H9 (cell line): ENCODE results near the gene SLC25A20. TPM values are rescaled to one million over a fixed set of nuclear protein-coding genes. Genes with fewer than 3 reads are reported as not detected.

Source experiments
- DNase-seq: peaks from one replicate; pipeline ENCODE4 v3.0.0-alpha.2; 2017
- H2AFZ ChIP-seq: one replicate; pipeline ENCODE4 v1.6.1; 2013; ENCODE audit warnings: mild to moderate bottlenecking, low read length, control low read depth, moderate library complexity
- H2AK5ac ChIP-seq: 2 replicates; pipeline ENCODE4 v1.6.1; 2013; ENCODE audit warnings: low read length, control low read depth, mixed read lengths; ENCODE audit not compliant: insufficient read length
- H2BK120ac ChIP-seq: one replicate; pipeline ENCODE4 v1.6.1; 2013; ENCODE audit warnings: low read depth, mild to moderate bottlenecking, low read length, control low read depth, inconsistent platforms; ENCODE audit not compliant: poor library complexity, severe bottlenecking
- H2BK12ac ChIP-seq: 2 replicates; pipeline ENCODE4 v1.6.1; 2013; ENCODE audit warnings: low read length, control low read depth, mixed read lengths, low read depth; ENCODE audit not compliant: insufficient read length
- H2BK15ac ChIP-seq: 2 replicates; pipeline ENCODE4 v1.6.1; 2013; ENCODE audit warnings: low read depth, low read length, control low read depth
- H2BK20ac ChIP-seq: one replicate; pipeline ENCODE4 v1.6.1; 2013; ENCODE audit warnings: low read depth, mild to moderate bottlenecking, low read length, control low read depth, inconsistent platforms; ENCODE audit not compliant: poor library complexity, severe bottlenecking
- H2BK5ac ChIP-seq: 2 replicates; pipeline ENCODE4 v1.6.1; 2013; ENCODE audit warnings: low read length, control low read depth, mixed read lengths; ENCODE audit not compliant: insufficient read length
- H3K14ac ChIP-seq: 2 replicates; pipeline ENCODE4 v1.6.1; 2013; ENCODE audit warnings: low read length, control low read depth; ENCODE audit not compliant: insufficient read depth
- H3K18ac ChIP-seq: 2 replicates; pipeline ENCODE4 v1.6.1; 2013; ENCODE audit warnings: low read depth, mild to moderate bottlenecking, mixed read lengths, low read length, control low read depth; ENCODE audit not compliant: insufficient read length
- H3K23ac ChIP-seq: 2 replicates; pipeline ENCODE4 v1.6.1; 2013; ENCODE audit warnings: low read length, control low read depth, mixed read lengths, low read depth; ENCODE audit not compliant: insufficient read length
- H3K23me2 ChIP-seq: 2 replicates; pipeline ENCODE4 v1.6.1; 2013; ENCODE audit warnings: low read depth, mild to moderate bottlenecking, mixed read lengths, low read length, control low read depth; ENCODE audit not compliant: insufficient read length, poor library complexity, severe bottlenecking
- H3K27ac ChIP-seq: 2 replicates; pipeline ENCODE4 v1.5.1; 2013; ENCODE audit warnings: low read length, control low read depth, mixed read lengths, low read depth; ENCODE audit not compliant: insufficient read length
- H3K27me3 ChIP-seq: 2 replicates; pipeline ENCODE4 v1.6.1; 2013; ENCODE audit warnings: low read length, control low read depth, inconsistent platforms; ENCODE audit not compliant: insufficient read depth
- H3K4ac ChIP-seq: 2 replicates; pipeline ENCODE4 v1.6.1; 2013; ENCODE audit warnings: low read depth, mild to moderate bottlenecking, control low read depth, inconsistent platforms, low read length, moderate library complexity
- H3K4me1 ChIP-seq: 2 replicates; pipeline ENCODE4 v1.6.1; 2013; ENCODE audit warnings: low read length, control low read depth, inconsistent platforms; ENCODE audit not compliant: insufficient read depth
- H3K4me2 ChIP-seq: 2 replicates; pipeline ENCODE4 v1.6.1; 2013; ENCODE audit warnings: low read length, control low read depth, mixed read lengths; ENCODE audit not compliant: insufficient read length, insufficient read depth
- H3K56ac ChIP-seq: 2 replicates; pipeline ENCODE4 v1.6.1; 2013; ENCODE audit warnings: low read depth, mild to moderate bottlenecking, mixed read lengths, low read length, control low read depth; ENCODE audit not compliant: insufficient read length
- H3K79me1 ChIP-seq: 2 replicates; pipeline ENCODE4 v1.6.1; 2013; ENCODE audit warnings: low read depth, mild to moderate bottlenecking, moderate library complexity, low read length, control low read depth, inconsistent platforms; ENCODE audit not compliant: insufficient read depth, poor library complexity, severe bottlenecking
- H3K79me2 ChIP-seq: 2 replicates; pipeline ENCODE4 v1.6.1; 2013; ENCODE audit warnings: low read length, control low read depth, inconsistent platforms; ENCODE audit not compliant: insufficient read depth
- H3K9ac ChIP-seq: 2 replicates; pipeline ENCODE4 v1.6.1; 2013; ENCODE audit warnings: low read length, control low read depth, mixed read lengths; ENCODE audit not compliant: insufficient read length; ENCODE audit errors: extremely low read depth
- H3K9me3 ChIP-seq: one replicate; pipeline ENCODE4 v1.6.1; 2013; ENCODE audit warnings: low read depth, low read length, inconsistent platforms; ENCODE audit not compliant: control insufficient read depth
- H3T11ph ChIP-seq: one replicate; pipeline ENCODE4 v1.6.1; 2013; ENCODE audit warnings: mild to moderate bottlenecking, low read length, control low read depth, inconsistent platforms
- H4K20me1 ChIP-seq: one replicate; pipeline ENCODE4 v1.6.1; 2013; ENCODE audit not compliant: control insufficient read depth, insufficient read length, insufficient read depth
- H4K5ac ChIP-seq: 2 replicates; pipeline ENCODE4 v1.6.1; 2013; ENCODE audit warnings: low read depth, mild to moderate bottlenecking, mixed read lengths, low read length, control low read depth; ENCODE audit not compliant: insufficient read length
- H4K8ac ChIP-seq: replicated peaks from 2 replicates; pipeline ENCODE4 v1.6.1; 2013; ENCODE audit warnings: low read length, control low read depth, mixed read lengths, low read depth; ENCODE audit not compliant: insufficient read length
- H4K91ac ChIP-seq: 2 replicates; pipeline ENCODE4 v1.6.1; 2013; ENCODE audit warnings: low read depth, mild to moderate bottlenecking, moderate library complexity, mixed read lengths, low read length, control low read depth; ENCODE audit not compliant: insufficient read length
- H3K27ac Mint-ChIP-seq, 3 experiments: 2 replicates in 2 of 3; 3 replicates in 1 of 3; pipeline ENCODE4 v1.8.0; 2020 to 2021; ENCODE audit warnings: mixed read lengths in 3 of 3, mild to moderate bottlenecking in 1 of 3, moderate library complexity in 1 of 3
- H3K27me3 Mint-ChIP-seq: 2 replicates; pipeline ENCODE4 v1.8.0; 2021; ENCODE audit warnings: low read depth, mild to moderate bottlenecking, moderate library complexity, mixed read lengths
- H3K36me3 Mint-ChIP-seq, 3 experiments: 2 replicates in 2 of 3; 3 replicates in 1 of 3; pipeline ENCODE4 v1.8.0; 2020 to 2021; ENCODE audit warnings: low read depth in 3 of 3, mixed read lengths in 3 of 3; ENCODE audit not compliant: insufficient read depth in 1 of 3
- H3K4me1 Mint-ChIP-seq, 2 experiments: 2 replicates each; pipeline ENCODE4 v1.8.0; 2020; ENCODE audit warnings: mixed read lengths in 2 of 2
- H3K4me3 Mint-ChIP-seq, 2 experiments: 2 replicates in 1 of 2; 3 replicates in 1 of 2; pipeline ENCODE4 v1.8.0; 2020 to 2021; ENCODE audit warnings: mild to moderate bottlenecking in 2 of 2, mixed read lengths in 2 of 2, moderate library complexity in 1 of 2
- H3K9me3 Mint-ChIP-seq, 2 experiments: 2 replicates in 1 of 2; 3 replicates in 1 of 2; pipeline ENCODE4 v1.8.0; 2020; ENCODE audit warnings: mild to moderate bottlenecking in 2 of 2, mixed read lengths in 2 of 2, moderate library complexity in 1 of 2
- CTCF ChIP-seq: fragments of 200-600 bp; sonication (generic); conservative IDR thresholded peaks from 3 replicates; pipeline ENCODE4 v1.8.0; 2021; ENCODE audit warnings: antibody characterized with exemption, mild to moderate bottlenecking
- total RNA-seq: library from RNA; stranded (reverse); gene quantifications from 2 replicates; pipeline ENCODE4 v1.2.1, GENCODE V29; 2021

SLC25A20 gene
- total RNA-seq, 1 experiment from 2014 or later: 7.4 TPM

- no peak overlapping the region for H3K27ac Mint-ChIP-seq
- Histone ChIP-seq H3K9me3 (no peaks in the 10 kb centered on the region), H3K27me3 (no peaks in the 10 kb centered on the region), H3K56ac (no peak overlapping the region), H3K79me2 (no peaks in the 10 kb centered on the region), H3K9ac (no peak overlapping the region), H3K27ac (no peak overlapping the region), H3T11ph (no peak overlapping the region), H4K20me1 (no peaks in the 10 kb centered on the region), H2AFZ (no peak overlapping the region), H3K79me1 (no peaks in the 10 kb centered on the region), H3K14ac (no peak overlapping the region), H3K4me1 (no peaks in the 10 kb centered on the region), H3K23ac (no peak overlapping the region), H3K4ac (no peak overlapping the region), H2BK5ac (no peak overlapping the region), H4K5ac (no peak overlapping the region), H2BK20ac (no peak overlapping the region), H3K23me2 (no peaks in the 10 kb centered on the region), H4K91ac (no peak overlapping the region), H3K4me2 (no peak overlapping the region), H4K8ac (no peak overlapping the region), H2BK120ac (no peak overlapping the region), H3K18ac (no peak overlapping the region), H2AK5ac (no peak overlapping the region), H2BK12ac (no peak overlapping the region), H2BK15ac (no peak overlapping the region)
- H3K4me3 Mint-ChIP-seq: no peak overlapping the region
- TF ChIP-seq CTCF: no peak
- no peak for DNase-seq
- H3K4me1 Mint-ChIP-seq: no peaks in the 10 kb centered on the region
- H3K27me3 Mint-ChIP-seq: no peaks in the 10 kb centered on the region
- 0 out of 7 replicates have a peak, but pooled peaks cover 0 to 2% (median 0%) of the 10 kb centered on the region in 3 experiments for H3K36me3 Mint-ChIP-seq
- no peaks in the 10 kb centered on the region for H3K9me3 Mint-ChIP-seq
Observed at GRCh38 chr3:48885753-48886152, 12.9 kb downstream of the SLC25A20 start.
